NCI-H1694 (cell line): Measurements from ENCODE around the gene DRD5.

ENCODE experiments used
- DNase-seq: peaks from one replicate; lab custom pipeline; 2025; lab: John Stamatoyannopoulos, UW

DRD5 gene

GRCh38 chr4:9816285-9816684 is 34.9 kb downstream of the DRD5 start:
- no peak for DNase-seq

GRCh38 chr4:9820343-9820742 is 38.9 kb downstream of the DRD5 start:
- no peak for DNase-seq

- no peak for DNase-seq
Measured at GRCh38 chr4:9825049-9825448, 43.6 kb downstream of the DRD5 start.

GRCh38 chr4:9826551-9826950 is 45.1 kb downstream of the DRD5 start:
- no peak for DNase-seq

GRCh38 chr4:9832640-9833039 is 51.2 kb downstream of the DRD5 start:
- DNase-seq = no peak

GRCh38 chr4:9833421-9833820 is 52.0 kb downstream of the DRD5 start:
- no peak for DNase-seq
